ENCODE measurements around the gene E4F1.

Gene E4F1

DNA sequence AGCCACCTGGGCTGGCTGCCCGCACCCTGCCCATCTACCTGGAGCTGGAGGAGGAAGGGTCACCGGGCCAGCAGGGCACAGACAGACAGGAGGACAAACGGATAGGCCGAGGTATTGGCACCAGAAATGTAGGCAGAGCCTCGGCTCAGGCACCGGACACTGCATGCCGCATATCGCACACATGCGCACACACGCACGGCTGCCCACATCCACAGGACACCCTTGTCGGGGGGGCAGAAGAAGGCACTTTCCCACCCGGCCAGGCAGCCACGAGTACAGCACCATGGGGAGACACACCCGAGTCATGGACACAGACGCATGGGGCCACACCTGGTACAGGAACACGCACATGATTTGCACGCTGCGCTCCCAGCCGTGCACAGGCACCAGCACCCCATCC, 41.4 kb upstream of the E4F1 start:
- no peak for TF ChIP-seq CTCF (IDR thresholded peaks at IDR 0.05; ENCODE audit: low read length, missing control alignments)
- no peak overlapping the region for H3K4me3 ChIP-seq (replicated peaks; ENCODE audit: low read depth, low read length)
- DNase-seq (ENCODE audit: low read depth) = no peak

DNA sequence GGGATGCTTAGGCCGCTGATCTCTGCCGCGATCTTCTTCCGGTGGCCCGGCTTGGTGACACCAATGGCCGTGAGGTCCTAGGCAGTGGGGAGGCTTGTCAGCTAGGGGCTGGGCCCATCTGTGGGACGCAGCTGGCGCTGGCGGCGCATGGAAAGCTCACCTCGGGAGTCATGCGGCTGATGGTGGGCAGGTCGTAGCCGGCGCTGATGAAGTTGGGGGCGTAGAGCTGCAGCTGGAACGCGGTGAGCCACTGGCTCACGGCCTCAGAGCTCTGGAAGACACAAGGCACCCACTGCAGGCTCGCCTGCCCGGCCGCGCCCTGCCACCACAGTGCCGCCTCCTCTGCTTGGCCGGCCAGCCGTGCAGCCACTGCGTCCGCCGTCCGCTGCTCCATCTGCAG, 39.7 kb upstream of the E4F1 start:
- TF ChIP-seq CTCF (IDR thresholded peaks at IDR 0.05; ENCODE audit: low read length, missing control alignments) = no peak
- no peak for DNase-seq (ENCODE audit: low read depth)
- H3K4me3 ChIP-seq (replicated peaks; ENCODE audit: low read depth, low read length) = no peak overlapping the region

- no peak for TF ChIP-seq CTCF (IDR thresholded peaks at IDR 0.05; ENCODE audit: low read length, missing control alignments)
- DNase-seq (ENCODE audit: low read depth) = no peak
- no peak overlapping the region for H3K4me3 ChIP-seq (replicated peaks; ENCODE audit: low read depth, low read length)
These were observed 39.0 kb upstream of the E4F1 start for GRCh38 chr16:2184346-2184745.

- DNase-seq (ENCODE audit: low read depth) = no peak
- no peak for TF ChIP-seq CTCF (IDR thresholded peaks at IDR 0.05; ENCODE audit: low read length, missing control alignments)
- no peak overlapping the region for H3K4me3 ChIP-seq (replicated peaks; ENCODE audit: low read depth, low read length)
These were observed 38.4 kb upstream of the E4F1 start for GRCh38 chr16:2184962-2185361.

- no peak overlapping the region for H3K4me3 ChIP-seq (replicated peaks; ENCODE audit: low read depth, low read length)
- TF ChIP-seq CTCF (IDR thresholded peaks at IDR 0.05; ENCODE audit: low read length, missing control alignments) = no peak
- no peak for DNase-seq (ENCODE audit: low read depth)
These were observed 37.3 kb upstream of the E4F1 start for GRCh38 chr16:2186064-2186463.

DNA sequence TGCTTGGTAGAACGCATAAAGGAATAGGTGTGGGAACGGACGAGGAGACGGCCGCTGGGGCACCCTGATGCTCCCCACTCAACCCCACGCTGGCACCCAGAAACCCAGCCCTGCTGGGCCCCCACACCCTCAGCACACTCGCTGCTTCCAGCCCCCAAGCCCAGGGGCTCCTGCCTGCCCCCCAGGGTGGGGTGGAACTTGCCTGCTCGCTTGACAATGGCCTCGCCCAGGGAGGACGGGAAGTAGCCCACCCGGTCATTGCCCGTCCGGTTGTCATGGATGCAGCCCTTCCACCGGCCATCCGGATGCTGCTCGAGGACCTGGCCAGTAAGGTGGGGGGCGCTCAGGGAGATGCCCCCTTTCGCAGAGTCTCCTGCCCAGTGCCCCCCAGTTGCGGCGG, 36.9 kb upstream of the E4F1 start:
- no peak for DNase-seq (ENCODE audit: low read depth)
- H3K4me3 ChIP-seq (replicated peaks; ENCODE audit: low read depth, low read length) = no peak overlapping the region
- TF ChIP-seq CTCF (IDR thresholded peaks at IDR 0.05; ENCODE audit: low read length, missing control alignments) = no peak

- TF ChIP-seq CTCF (IDR thresholded peaks at IDR 0.05; ENCODE audit: low read length, missing control alignments) = no peak
- no peak for DNase-seq (ENCODE audit: low read depth)
- H3K4me3 ChIP-seq (replicated peaks; ENCODE audit: low read depth, low read length) = no peak overlapping the region
These were observed 36.2 kb upstream of the E4F1 start for GRCh38 chr16:2187212-2187611.
